ENCODE measurements around the gene RNF224.
"Not testable (repeated sequence)": the region's sequence is repeated elsewhere in the genome, so short reads cannot be mapped to it uniquely, and the experiment has no call there.

The RNF224 gene

GRCh38 chr9:137228506-137228967 is 1.2 kb downstream of the RNF224 start:
- DNase-seq = no peak

GRCh38 chr9:137228968-137229896 is 1.9 kb downstream of the RNF224 start:
- no peak for DNase-seq

GRCh38 chr9:137229903-137230704 is 2.8 kb downstream of the RNF224 start:
- DNase-seq = no peak

- DNase-seq = no peak
These were observed 3.5 kb downstream of the RNF224 start, which contains the start of gene SLC34A3 for GRCh38 chr9:137230705-137231371. Gene SLC34A3 (plus strand): TSS chr9:137230901. CDS start chr9:137231703, 802 bp downstream.

- no peak for DNase-seq
These were observed 4.2 kb downstream of the RNF224 start for GRCh38 chr9:137231372-137232039.

- no peak for DNase-seq
These were observed 4.8 kb downstream of the RNF224 start for GRCh38 chr9:137232101-137232500.

GRCh38 chr9:137232510-137232909 is 5.2 kb downstream of the RNF224 start:
- DNase-seq = no peak

GRCh38 chr9:137233143-137233980 is 6.1 kb downstream of the RNF224 start:
- DNase-seq = no peak

GRCh38 chr9:137234055-137234697 is 6.9 kb downstream of the RNF224 start:
- no peak for DNase-seq

GRCh38 chr9:137234758-137235423 is 7.6 kb downstream of the RNF224 start:
- no peak for DNase-seq

- no peak for DNase-seq
These were observed 8.3 kb downstream of the RNF224 start for GRCh38 chr9:137235424-137236237.

- DNase-seq = peak; percentile 95
These were observed 9.1 kb downstream of the RNF224 start for GRCh38 chr9:137236238-137236935.

GRCh38 chr9:137236936-137237421 is 9.7 kb downstream of the RNF224 start:
- DNase-seq = no peak

- no peak for DNase-seq
These were observed 10.7 kb downstream of the RNF224 start for GRCh38 chr9:137237759-137238726.

- DNase-seq = not testable (repeated sequence)
These were observed 12.4 kb downstream of the RNF224 start for GRCh38 chr9:137239541-137240200.

GRCh38 chr9:137240318-137240840 is 13.1 kb downstream of the RNF224 start:
- DNase-seq = peak in 1 of 2 experiments; percentile 71

Measured in activated CD4-positive, alpha-beta T cell treated with anti-CD3 and anti-CD28 coated beads, Interleukin-2, amount 50 U/mL, for 48 hours (primary cell).